Activated CD4-positive, CD25-positive, alpha-beta regulatory T cell treated with anti-CD3 and anti-CD28 coated beads, Interleukin-2, amount 50 U/mL, for 24 hours (primary cell): ENCODE results near the gene STMN3.
"Not testable (repeated sequence)": the region's sequence is repeated elsewhere in the genome, so short reads cannot be mapped to it uniquely, and the experiment has no call there.

Source experiments
- ATAC-seq, 2 donors: fragments of 150-1000 bp; cut with Tn5 transposase; one replicate each; pipeline ENCODE4 v1.10.0; 2021; ENCODE audit warnings: mild to moderate bottlenecking in 1 of 2, moderate library complexity in 1 of 2

The STMN3 gene

DNA sequence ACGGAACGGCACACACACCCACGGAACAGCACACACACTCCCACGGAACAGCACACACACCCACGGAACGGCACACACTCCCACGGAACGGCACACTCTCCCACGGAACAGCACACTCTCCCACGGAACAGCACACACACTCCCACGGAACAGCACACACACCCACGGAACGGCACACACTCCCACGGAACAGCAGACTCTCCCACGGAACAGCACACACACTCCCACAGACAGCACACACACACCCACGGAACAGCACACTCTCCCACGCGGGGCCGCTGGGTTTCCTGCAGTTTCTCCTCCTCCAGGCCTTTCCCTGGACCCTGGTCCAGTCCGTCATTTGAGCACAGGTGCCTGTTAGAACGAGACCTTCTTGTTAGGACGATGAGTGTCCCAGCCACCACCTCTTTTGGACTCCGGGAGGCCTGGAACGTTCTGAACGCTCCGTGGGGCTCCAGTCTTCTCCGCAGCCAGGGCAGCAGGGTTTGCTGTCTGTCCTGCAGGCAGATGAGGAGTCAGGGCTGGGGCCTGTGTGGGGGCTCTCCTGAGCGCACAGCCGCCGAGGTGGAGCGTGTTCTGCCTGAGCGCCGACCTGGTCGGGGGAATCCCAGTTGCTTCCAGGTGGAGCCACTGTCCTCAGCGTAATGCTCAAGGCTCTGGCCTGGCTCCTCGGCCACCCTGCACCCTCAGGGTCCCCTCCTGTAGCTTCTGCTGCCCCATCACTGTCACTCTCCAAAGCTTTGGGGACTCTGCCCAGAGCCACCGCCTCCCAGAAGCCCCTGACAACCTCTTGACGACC, 25.6 kb upstream of the STMN3 start:
- ATAC-seq = no peak

DNA sequence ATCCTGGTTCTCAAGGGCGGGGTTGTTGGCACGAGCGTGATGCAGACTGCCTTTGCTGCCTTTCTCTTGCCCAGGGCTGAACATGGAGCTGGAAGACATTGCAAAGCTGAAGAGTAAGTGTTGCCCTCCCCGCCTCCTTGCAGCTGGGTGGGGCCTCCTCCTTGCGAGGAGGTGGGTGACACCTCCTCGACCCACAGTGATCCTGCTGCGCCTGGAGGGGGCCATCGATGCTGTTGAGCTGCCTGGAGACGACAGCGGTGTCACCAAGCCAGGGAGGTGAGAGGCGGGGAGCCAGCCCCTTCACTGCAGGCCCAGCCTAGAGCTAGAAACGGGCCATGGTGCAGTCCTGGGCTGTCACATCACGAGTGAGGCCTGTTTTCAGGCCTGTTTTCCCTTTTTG, 24.8 kb upstream of the STMN3 start:
- no peak for ATAC-seq

DNA sequence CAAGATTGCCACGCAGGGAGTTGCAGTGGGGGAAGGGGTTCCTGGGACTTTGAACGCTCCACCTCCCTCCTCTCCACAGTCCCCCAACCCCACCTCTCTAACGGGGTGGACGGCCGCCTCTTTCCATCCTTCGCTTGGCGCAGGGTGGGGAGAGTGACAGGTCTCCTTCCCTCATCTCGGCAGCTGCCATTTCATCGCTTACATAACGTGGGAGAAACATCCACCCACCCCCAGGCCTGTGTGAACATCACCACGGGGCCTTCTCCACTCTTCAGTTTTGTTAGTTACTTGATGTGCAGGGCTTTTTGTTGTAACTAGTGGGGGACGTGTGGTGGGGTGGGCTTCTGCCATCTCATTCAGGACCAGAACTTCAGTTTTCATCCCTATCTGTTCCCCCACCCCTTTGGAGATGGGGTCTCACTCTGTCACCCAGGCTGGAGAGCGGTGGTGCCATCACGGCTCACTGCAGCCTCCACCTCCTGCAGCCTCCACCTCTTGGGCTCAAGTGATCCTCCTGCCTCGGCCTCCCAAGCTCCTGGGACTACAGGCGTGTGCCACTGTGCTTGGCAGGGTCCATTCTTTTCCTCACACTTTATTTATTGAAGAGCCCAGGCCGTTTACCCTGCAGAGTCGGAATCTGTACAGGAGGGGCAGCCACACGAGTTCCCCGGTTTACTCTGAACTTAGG, 22.6 kb upstream of the STMN3 start:
- ATAC-seq = no peak

DNA sequence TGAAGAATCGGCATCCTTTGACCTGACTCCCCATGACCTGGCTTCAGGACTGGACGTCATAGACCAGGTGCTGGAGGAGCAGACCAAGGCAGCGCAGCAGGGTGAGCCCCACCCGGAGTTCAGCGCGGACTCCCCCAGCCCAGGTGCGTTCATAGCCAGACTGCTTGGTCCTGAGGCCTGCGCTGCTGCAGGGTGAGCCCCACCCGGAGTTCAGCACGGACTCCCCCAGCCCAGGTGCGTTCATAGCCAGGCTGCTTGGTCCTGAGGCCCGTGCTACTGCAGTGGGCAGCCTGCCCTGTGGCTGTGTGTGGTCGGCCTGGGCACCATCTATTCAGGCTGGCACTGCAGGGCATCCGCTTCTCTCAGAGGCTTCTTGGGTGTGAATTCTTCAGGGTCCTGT, 20.7 kb upstream of the STMN3 start:
- ATAC-seq = no peak

DNA sequence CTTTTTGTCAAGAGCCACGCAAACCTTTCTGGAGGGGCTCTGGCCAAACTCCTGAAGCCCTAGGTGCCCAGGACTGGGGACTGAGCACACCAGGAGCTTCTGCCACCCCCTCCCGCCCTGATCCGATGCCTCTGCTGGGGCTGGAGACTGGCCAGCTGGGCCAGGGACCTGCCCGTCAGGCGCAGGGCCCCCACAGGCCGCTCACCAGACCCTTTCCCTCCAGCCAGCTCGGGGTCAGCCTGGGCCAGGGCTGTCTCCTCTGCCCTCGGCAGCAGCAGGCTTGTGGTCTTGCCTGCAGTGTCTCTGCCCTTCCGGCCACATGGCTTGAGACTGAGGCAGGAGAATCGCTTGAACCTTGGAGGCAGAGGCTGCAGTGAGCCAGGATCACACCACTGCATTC, 19.4 kb upstream of the STMN3 start:
- no peak for ATAC-seq

DNA sequence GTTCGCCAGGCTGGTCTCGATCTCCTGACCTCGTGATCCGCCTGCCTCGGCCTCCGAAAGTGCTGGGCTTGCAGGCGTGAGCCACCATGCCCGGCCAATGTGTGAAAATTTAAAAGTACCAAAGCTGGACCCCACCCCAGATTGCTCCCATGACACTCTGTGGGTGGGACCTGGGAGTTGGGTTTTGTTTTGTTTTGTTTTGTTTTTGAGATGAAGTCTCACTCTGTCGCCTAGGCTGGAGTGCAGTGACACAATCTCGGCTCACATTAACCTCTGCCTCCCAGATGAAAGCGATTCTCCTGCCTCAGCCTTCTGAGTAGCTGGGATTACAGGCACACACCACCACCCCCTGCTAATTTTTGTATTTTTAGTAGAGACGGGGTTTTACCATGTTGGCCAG, 18.5 kb upstream of the STMN3 start:
- not testable (repeated sequence) for ATAC-seq

DNA sequence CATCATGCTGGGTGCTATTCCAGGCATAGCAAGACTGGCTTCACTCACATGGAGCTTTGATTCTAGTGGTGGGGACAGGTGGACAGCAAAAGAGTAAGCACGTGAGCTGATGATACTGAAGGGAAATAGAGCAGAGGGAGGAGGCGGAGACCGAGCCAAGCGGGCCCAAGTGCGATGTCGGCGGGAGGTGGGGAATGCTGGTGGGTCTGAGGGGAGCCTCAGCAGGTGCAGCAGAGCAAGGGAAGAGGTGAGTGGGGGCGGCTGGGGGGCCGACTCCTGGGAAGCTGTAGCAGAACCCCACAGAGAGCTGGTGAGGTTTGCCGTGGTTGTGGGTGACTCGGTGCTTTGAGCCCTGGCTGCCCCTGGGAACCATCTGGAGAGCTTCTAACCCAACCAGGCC, 15.1 kb upstream of the STMN3 start:
- ATAC-seq = no peak

DNA sequence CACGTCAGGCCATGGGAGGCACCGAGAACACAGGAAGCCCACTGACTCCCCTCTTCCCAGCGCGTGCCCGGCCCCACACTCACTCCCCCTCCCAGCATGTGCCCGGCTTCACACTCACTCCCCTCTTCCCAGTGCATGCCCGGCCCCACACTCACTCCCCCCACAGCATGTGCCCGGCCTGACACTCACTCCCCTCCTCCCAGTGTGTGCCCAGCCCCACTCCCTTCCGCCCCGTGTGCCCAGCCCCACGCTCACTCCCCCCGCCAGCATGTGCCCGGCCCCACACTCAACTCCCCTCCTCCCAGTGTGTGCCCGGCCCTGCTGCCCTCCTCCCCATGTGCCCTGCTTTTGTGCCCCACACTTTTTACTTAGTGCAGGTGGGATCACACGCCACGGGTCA, 14.6 kb upstream of the STMN3 start:
- ATAC-seq = no peak

DNA sequence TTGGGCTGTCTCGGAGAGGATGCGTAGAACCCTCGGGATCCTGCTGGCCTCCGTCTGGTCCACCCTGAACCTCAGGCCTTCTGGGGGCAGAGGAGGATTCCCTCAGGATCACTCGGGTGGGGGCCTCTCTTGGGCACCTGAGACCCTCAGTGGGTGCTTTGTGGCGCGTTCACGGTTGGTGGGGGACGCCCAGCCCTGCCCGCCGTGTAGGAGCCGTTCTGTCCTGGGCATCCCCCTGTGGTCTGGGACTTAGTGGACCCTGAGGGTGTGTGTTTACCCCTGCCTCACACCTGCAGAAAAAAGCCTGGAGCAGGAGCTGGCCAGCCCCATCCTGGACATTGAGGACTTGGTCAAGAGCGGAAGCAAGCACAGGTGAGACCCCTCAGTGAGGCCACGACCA, 12.5 kb upstream of the STMN3 start:
- no peak for ATAC-seq

DNA sequence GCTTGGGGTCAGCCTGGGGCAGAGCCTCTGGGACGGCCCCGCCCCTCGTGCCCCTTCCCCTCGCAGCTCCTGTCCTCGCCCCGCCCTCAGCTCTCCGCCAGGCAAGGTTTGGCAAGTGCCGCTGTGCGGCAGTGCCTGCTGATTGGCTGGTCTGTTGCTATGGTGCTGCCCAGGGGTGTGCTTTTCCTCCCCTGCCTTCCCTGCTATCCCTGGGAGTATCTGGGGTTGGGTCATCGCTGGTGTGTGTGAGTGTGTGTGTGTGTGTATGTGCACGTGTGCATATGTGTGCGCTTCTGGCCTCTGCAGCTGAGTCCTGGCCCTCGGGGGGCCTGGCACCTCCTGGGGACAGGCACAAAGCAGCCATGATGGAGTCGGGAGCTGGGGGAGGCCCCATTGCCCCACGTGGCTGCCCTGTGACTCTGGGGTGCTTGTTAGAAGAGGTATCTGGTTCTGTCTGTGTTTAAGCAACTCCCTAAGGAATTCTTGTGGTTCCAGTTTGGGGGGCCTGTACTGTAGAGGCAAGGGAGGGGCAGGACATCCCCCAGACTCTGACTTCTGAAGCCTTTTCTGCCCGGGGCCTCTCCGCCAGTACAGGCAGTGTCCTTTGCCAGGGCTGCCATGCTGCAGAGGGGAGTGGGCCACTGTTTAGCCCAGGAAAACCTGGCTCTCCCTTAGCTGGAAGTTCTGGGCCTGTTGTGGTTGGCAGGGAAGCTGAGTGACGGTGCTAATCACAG, 11.8 kb upstream of the STMN3 start:
- ATAC-seq = no peak

DNA sequence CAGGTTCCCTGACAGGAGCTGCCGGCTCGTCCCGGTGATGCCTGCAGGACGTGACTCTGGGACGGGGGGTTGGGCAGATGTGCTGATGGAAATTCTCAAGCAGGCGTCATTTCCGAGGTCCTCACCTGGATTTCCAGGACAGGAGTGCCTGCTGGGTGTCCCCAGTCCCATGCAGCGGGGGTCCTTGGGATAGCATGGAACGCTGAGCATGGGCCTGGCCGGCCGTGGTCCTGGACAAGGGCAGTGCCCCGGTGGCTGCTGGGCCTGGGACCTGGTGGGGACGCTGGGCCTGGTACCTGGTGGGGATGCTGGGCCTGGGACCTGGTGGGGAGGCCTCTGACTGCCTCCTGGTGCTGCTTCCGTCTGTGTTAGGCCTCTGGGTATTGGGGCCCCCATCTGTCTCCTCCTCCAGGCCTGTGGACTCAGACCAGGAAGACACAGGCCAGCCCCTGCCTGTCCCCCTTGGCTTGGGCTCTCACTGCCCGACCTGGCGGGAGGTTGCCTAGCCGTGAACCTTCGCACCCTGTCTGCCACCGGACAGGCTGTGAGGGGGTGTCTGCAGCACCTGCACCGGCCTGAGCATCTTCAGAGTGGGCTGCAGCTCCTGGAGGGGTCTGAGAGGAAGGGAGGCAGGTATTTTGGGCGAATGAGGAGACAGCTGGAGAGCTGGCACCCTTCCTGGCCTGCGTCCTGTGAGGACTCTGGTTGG, 11.1 kb upstream of the STMN3 start:
- no peak for ATAC-seq

DNA sequence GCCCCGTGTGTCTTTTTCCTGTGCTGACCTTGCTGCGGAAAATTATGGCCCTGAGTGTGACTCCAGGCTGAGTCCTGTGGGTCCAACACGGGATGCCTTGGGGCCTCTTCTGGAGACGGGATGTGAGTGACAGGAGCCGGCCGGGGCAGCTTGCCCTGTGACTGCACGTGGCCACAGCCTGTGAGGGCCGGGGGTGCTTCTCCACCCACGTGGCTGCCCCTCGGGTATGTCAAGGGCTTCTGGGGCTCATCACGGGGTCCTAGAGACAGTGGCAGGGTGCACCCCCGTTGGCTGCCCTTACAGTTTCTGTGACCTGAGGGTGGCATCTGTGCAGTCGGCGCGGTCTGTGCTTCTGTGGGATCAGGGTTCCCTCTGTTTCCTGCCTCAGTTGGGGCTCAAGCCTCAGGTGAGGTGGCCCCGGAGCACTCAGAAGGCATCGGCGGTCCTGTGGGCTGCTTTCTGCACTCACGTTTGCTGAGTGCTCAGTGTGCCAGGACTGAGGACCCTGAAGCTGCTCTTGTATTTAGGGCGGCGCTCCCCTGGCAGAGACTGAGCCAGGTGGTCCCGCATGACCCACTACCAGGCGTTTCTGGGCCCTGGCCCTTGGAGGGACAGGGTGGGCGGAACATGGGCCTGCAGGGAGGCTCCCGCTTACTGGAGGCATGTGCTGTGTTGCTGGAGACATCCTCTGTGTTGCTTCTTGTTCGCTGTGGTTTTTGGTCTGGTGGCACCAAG, 10.3 kb upstream of the STMN3 start:
- no peak for ATAC-seq

DNA sequence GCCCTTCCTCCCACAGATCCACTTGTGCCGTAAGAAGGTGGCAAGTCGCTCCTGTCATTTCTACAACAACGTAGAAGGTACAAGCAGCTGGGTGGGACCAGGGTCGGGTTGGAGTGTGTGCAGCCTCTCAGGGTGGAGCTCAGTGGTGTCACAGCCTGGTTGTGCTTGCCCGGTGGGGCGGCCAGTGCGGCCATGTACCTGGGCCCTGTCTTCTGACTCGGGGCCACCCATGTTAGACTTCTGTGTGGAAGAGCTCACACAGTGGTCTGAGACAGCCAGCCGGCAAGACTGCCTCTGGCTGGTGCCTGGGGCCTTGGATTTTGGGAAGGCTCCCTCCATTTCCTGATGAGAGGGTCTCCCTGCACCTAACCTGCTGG, 9.6 kb upstream of the STMN3 start:
- no peak for ATAC-seq

DNA sequence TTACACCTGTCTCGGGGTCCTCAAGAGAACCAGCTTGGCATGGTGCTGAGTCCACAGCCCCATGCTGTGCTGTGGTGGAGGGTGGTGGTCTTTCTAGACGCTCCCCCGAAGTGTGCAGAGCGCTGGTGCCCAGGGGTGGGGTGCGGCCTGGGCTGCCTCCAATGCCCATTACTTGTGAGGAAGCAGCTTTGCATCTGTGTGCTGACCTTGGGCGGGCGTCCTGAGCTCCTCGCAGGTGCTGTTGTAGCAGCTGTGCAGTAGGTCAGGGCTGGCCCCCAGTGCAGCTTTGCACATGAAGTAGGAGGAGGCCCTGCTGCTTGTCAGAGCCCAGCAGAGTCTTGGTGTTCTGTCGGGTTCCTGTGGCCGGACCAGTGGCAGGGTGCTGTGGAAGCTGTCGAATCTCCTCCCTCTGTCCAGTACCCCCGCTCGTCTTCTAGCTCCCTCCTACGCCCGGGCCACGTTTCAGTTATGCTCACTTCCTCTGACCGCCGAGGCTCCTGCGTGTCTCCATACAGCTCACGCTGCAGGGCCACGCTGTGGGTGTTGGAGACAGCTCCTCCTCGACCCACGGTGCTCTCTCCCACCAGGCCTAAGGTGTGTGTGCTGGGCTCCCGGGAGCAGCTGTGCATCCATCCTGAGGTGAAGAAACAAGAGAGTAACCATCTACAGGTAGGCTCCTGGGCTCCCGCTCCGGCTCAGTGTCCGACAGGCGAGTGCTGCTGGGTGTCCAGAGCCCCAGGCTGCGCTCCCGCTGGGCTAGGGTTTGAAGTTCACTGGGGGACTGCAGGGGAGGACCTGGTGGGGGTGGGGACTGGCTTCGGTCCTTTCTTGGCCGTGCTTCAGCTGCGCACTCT, 9.0 kb upstream of the STMN3 start:
- no peak for ATAC-seq

DNA sequence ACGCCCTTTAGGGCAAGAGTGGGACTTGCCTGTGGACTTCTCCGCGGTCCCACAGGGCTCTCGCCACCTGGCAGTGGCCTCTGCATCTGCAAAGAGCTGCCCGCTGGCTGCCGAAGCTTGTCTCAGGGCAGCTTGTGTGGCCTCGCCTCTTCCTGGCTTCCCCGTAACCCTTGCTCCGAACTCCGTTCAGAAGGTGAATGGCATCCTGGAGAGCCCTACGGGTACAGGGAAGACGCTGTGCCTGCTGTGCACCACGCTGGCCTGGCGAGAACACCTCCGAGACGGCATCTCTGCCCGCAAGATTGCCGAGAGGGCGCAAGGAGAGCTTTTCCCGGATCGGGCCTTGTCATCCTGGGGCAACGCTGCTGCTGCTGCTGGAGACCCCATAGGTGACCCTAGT, 7.9 kb upstream of the STMN3 start:
- no peak for ATAC-seq

DNA sequence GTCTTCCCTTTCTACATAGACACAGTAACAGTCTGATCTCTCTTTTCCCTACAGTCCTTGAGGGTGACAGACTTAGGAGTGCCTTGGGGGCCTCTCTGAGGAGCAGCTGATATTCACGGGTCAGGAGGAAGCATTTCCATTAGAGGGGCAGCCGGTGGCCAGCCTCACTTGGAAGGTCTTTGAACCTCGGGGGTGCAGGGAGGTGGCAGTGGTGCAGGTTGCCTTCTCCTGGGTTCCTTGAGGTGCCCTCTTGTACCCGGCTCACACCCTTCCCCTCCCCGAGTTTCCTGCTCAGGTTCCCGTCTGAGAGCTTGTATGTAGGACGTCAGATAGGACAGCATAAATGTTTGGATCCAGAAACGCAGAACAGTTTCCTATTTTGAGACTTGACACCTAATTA, 7.4 kb upstream of the STMN3 start:
- no peak for ATAC-seq

DNA sequence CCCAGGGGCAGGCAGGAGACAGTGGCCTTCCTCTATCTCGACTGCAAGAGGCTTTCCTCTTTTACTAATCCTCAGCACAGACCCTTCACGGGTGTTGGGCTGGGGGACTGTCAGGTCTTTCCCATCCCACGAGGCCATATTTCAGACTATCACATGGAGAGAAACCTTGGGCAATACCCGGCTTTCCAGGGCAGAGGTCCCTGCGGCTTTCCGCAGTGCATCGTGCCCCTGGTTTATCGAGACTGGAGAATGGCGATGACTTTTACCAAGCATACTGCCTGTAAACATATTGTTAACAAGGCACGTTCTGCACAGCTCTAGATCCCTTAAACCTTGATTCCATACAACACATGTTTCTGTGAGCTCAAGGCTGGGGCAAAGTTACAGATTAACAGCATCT, 7.0 kb upstream of the STMN3 start:
- not testable (repeated sequence) for ATAC-seq

DNA sequence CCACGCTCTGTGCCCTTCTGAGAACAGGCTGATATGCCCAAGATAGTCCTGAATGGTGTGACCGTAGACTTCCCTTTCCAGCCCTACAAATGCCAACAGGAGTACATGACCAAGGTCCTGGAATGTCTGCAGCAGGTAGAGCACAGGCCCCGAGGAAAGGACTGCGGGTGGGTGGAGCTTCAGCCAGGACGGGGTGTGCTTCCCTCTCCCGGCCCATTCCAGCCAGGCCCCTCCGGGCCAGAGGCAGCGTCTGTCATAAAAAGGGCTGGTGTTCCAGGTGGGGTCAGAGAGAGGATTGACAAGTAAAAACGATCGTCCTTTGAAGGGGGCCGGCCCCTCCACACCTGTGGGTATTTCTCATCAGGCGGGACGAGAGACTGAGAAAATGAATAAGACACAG, 6.1 kb upstream of the STMN3 start:
- ATAC-seq = no peak

DNA sequence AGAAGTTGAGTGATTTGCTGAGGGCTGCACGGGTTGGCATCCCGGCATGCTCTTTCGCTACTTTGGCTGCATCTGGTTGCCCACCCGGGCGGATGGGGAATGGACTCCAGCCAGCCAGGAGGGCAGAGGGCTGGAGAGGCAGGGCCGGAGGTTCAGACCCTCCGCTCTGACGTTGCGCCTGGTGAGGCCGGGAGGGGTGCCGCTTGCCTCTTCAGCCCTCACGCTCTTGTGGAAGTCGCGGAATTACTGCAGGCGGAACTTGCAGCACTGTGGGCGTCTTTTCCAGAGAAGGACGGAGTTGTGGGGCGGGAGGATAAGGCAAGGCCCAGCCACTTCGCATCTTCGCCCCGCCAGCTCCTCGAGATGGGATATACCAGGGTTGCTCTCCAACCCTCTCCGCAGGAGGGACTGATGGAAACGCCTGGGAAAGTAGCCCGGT, 5.5 kb upstream of the STMN3 start:
- ATAC-seq = peak; percentile 2 to 12

DNA sequence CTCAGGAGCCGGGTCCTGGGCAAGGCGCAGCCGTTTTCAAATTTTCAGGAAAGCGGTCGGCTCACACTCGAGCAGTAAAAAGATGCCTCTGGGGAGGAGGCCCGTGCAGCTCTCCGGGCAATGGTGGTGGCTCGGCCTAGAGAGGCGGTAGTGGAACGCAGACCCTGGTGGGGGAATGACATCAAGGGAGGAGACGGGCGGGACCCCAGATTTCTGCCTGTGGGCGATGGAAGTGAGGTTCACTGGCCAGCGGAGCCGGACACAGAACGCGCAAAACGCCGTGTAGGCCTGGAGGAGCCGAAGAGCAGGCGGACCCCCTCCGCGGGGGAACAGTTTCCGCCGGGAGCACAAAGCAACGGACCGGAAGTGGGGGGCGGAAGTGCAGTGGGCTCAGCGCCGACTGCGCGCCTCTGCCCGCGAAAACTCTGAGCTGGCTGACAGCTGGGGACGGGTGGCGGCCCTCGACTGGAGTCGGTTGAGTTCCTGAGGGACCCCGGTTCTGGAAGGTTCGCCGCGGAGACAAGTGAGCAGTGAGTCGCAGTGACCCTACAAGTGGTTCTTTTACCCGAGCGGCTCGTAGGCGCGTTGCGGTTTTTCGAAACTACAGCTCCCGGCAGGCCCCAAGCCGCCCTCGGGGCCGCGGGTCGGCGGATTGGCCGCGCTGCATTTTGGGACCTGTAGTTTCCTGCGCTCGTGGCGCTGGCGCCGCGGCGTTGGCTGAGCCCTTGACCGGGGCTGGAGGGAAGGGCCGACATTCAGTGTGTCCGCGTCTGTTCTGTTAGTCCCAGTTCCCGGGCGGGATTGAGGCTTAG, 4.9 kb upstream of the STMN3 start, which contains the start of gene RTEL1:
TSS of gene RTEL1 (plus strand) at position 376 of the 812 bp plus-strand sequence. CDS start 1,091 bp downstream, outside the sequence.
- peak; percentile 90 to 91 for ATAC-seq
